Liver (tissue), 3 donors: ENCODE data around the gene DCD.

Experiments
- GABPA ChIP-seq, 2 donors: IDR thresholded peaks in 1 of 2; conservative IDR thresholded peaks in 1 of 2; 2 replicates each; pipeline ENCODE4 v1.6.1; 2016; ENCODE audit warnings: antibody characterized with exemption in 2 of 2, mild to moderate bottlenecking in 1 of 2, moderate library complexity in 1 of 2
- HNF4A ChIP-seq, 2 donors: conservative IDR thresholded peaks; 2 replicates each; pipeline ENCODE4 v1.6.1; 2016; ENCODE audit warnings: antibody characterized with exemption in 2 of 2, mild to moderate bottlenecking in 2 of 2
- HNF4G ChIP-seq: IDR thresholded peaks from 2 replicates; pipeline ENCODE4 v1.6.1; 2016; ENCODE audit warnings: antibody characterized with exemption
- RAD21 ChIP-seq, 2 donors: IDR thresholded peaks; 2 replicates each; pipeline ENCODE4 v1.6.1; 2016; ENCODE audit warnings: antibody characterized with exemption in 2 of 2, mild to moderate bottlenecking in 2 of 2
- REST ChIP-seq: IDR thresholded peaks from 2 replicates; pipeline ENCODE4 v1.6.1; 2016; ENCODE audit warnings: antibody characterized with exemption, mild to moderate bottlenecking
- RXRA ChIP-seq, 2 donors: IDR thresholded peaks; 2 replicates each; pipeline ENCODE4 v1.6.1; 2017 to 2018; ENCODE audit warnings: antibody characterized with exemption in 2 of 2, mild to moderate bottlenecking in 1 of 2
- SP1 ChIP-seq: IDR thresholded peaks from 2 replicates; pipeline ENCODE4 v1.6.1; 2018; ENCODE audit warnings: antibody characterized with exemption, mild to moderate bottlenecking
- YY1 ChIP-seq: IDR thresholded peaks from 2 replicates; pipeline ENCODE4 v1.6.1; 2016; ENCODE audit warnings: antibody characterized with exemption, mild to moderate bottlenecking
- TF ChIP-seq, protein P1 (sequence below): fragments of 150-350 bp; IDR thresholded peaks from 2 replicates; pipeline ENCODE4 v1.5.1; 2017; ENCODE audit warnings: improper control_type of control experiment, low read depth, low read length; ENCODE audit not compliant: missing input control
- donor health status: healthy.
- donor health status: healthy.

- TF ChIP-seq, protein P1, sequence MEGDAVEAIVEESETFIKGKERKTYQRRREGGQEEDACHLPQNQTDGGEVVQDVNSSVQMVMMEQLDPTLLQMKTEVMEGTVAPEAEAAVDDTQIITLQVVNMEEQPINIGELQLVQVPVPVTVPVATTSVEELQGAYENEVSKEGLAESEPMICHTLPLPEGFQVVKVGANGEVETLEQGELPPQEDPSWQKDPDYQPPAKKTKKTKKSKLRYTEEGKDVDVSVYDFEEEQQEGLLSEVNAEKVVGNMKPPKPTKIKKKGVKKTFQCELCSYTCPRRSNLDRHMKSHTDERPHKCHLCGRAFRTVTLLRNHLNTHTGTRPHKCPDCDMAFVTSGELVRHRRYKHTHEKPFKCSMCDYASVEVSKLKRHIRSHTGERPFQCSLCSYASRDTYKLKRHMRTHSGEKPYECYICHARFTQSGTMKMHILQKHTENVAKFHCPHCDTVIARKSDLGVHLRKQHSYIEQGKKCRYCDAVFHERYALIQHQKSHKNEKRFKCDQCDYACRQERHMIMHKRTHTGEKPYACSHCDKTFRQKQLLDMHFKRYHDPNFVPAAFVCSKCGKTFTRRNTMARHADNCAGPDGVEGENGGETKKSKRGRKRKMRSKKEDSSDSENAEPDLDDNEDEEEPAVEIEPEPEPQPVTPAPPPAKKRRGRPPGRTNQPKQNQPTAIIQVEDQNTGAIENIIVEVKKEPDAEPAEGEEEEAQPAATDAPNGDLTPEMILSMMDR: no peak
- TF ChIP-seq YY1 (no peak), RAD21 (IDR thresholded peaks at IDR 0.05) (no peak), HNF4G (no peak), SP1 (no peak), REST (no peak), RXRA (IDR thresholded peaks at IDR 0.05) (no peak), GABPA (IDR thresholded peaks at IDR 0.05 in 1 of 2, conservative IDR thresholded peaks at IDR 0.05 in 1 of 2) (no peak), HNF4A (conservative IDR thresholded peaks at IDR 0.05) (no peak)
Observed at GRCh38 chr12:54650409-54650808, 2.2 kb upstream of the DCD start.
